Liver (tissue), 9 donors: ENCODE data around the gene LRRC23. TPM values are rescaled to one million over a fixed set of nuclear protein-coding genes. Genes with fewer than 3 reads are reported as not detected.

Source experiments
- DNase-seq: peaks from one replicate; pipeline ENCODE4 v3.0.0-alpha.2; 2017; ENCODE audit warnings: low spot score
- H3K27ac ChIP-seq, 2 donors: one replicate each; pipeline ENCODE4 v1.7.0; 2013; ENCODE audit warnings: inconsistent platforms in 2 of 2, low read length in 2 of 2, control low read depth in 1 of 2, low read depth in 1 of 2, mild to moderate bottlenecking in 1 of 2
- H3K27me3 ChIP-seq, 4 donors: one replicate each; pipeline versions ENCODE4 v1.6.1 to v1.7.0; 2013; ENCODE audit warnings: low read length in 3 of 4, inconsistent platforms in 1 of 4, mild to moderate bottlenecking in 1 of 4, moderate library complexity in 1 of 4; ENCODE audit not compliant: control insufficient read depth in 4 of 4, insufficient read depth in 4 of 4
- H3K36me3 ChIP-seq, 4 donors: one replicate each; pipeline versions ENCODE4 v1.6.1 to v1.7.0; 2013; ENCODE audit warnings: low read length in 3 of 4, mild to moderate bottlenecking in 3 of 4, low read depth in 1 of 4, moderate library complexity in 1 of 4; ENCODE audit not compliant: control insufficient read depth in 4 of 4, insufficient read depth in 3 of 4
- H3K4me1 ChIP-seq, 4 donors: one replicate each; pipeline versions ENCODE4 v1.6.1 to v1.7.0; 2013; ENCODE audit warnings: low read length in 3 of 4, mild to moderate bottlenecking in 3 of 4, moderate library complexity in 1 of 4; ENCODE audit not compliant: control insufficient read depth in 4 of 4, insufficient read depth in 4 of 4
- H3K4me3 ChIP-seq, 3 donors: one replicate each; pipeline versions ENCODE4 v1.6.1 to v1.7.0; 2013; ENCODE audit warnings: low read length in 3 of 3, control low read depth in 1 of 3, low read depth in 1 of 3, mild to moderate bottlenecking in 1 of 3
- H3K9ac ChIP-seq, 2 donors: one replicate each; pipeline ENCODE4 v1.7.0; 2013; ENCODE audit warnings: low read length in 2 of 2, mild to moderate bottlenecking in 2 of 2, moderate library complexity in 2 of 2, control low read depth in 1 of 2, low read depth in 1 of 2
- H3K9me3 ChIP-seq, 4 donors: one replicate each; pipeline versions ENCODE4 v1.6.1 to v1.7.0; 2013; ENCODE audit warnings: low read length in 3 of 4; ENCODE audit not compliant: control insufficient read depth in 4 of 4
- ATF3 ChIP-seq: IDR thresholded peaks from 2 replicates; pipeline ENCODE4 v1.6.1; 2016; ENCODE audit warnings: antibody characterized with exemption
- CTCF ChIP-seq: fragments of 150-350 bp; IDR thresholded peaks from 2 replicates; pipeline ENCODE4 v1.5.1; 2017; ENCODE audit warnings: improper control_type of control experiment, low read depth, low read length; ENCODE audit not compliant: missing input control
- EGR1 ChIP-seq, 2 donors: IDR thresholded peaks; 2 replicates each; pipeline ENCODE4 v1.6.1; 2016 to 2018; ENCODE audit warnings: antibody characterized with exemption in 2 of 2, low read depth in 2 of 2
- FOXA1 ChIP-seq: IDR thresholded peaks from 2 replicates; pipeline ENCODE4 v1.6.1; 2016; ENCODE audit warnings: antibody characterized with exemption
- FOXA2 ChIP-seq: IDR thresholded peaks from 2 replicates; pipeline ENCODE4 v1.6.1; 2016; ENCODE audit warnings: antibody characterized with exemption
- GABPA ChIP-seq, 2 donors: IDR thresholded peaks in 1 of 2; conservative IDR thresholded peaks in 1 of 2; 2 replicates each; pipeline ENCODE4 v1.6.1; 2016; ENCODE audit warnings: antibody characterized with exemption in 2 of 2, mild to moderate bottlenecking in 1 of 2, moderate library complexity in 1 of 2
- HNF4A ChIP-seq, 2 donors: conservative IDR thresholded peaks; 2 replicates each; pipeline ENCODE4 v1.6.1; 2016; ENCODE audit warnings: antibody characterized with exemption in 2 of 2, mild to moderate bottlenecking in 2 of 2
- HNF4G ChIP-seq: IDR thresholded peaks from 2 replicates; pipeline ENCODE4 v1.6.1; 2016; ENCODE audit warnings: antibody characterized with exemption
- JUND ChIP-seq, 2 donors: IDR thresholded peaks; 2 replicates each; pipeline ENCODE4 v1.6.1; 2016; ENCODE audit warnings: antibody characterized with exemption in 2 of 2
- MAX ChIP-seq: IDR thresholded peaks from 2 replicates; pipeline ENCODE4 v1.6.1; 2016; ENCODE audit warnings: antibody characterized with exemption
- NR2F2 ChIP-seq: IDR thresholded peaks from 2 replicates; pipeline ENCODE4 v1.6.1; 2016; ENCODE audit warnings: antibody characterized with exemption
- RAD21 ChIP-seq, 2 donors: IDR thresholded peaks; 2 replicates each; pipeline ENCODE4 v1.6.1; 2016; ENCODE audit warnings: antibody characterized with exemption in 2 of 2, mild to moderate bottlenecking in 2 of 2
- REST ChIP-seq: IDR thresholded peaks from 2 replicates; pipeline ENCODE4 v1.6.1; 2016; ENCODE audit warnings: antibody characterized with exemption, mild to moderate bottlenecking
- RXRA ChIP-seq, 2 donors: IDR thresholded peaks; 2 replicates each; pipeline ENCODE4 v1.6.1; 2017 to 2018; ENCODE audit warnings: antibody characterized with exemption in 2 of 2, mild to moderate bottlenecking in 1 of 2
- SP1 ChIP-seq: IDR thresholded peaks from 2 replicates; pipeline ENCODE4 v1.6.1; 2018; ENCODE audit warnings: antibody characterized with exemption, mild to moderate bottlenecking
- TAF1 ChIP-seq: conservative IDR thresholded peaks from 2 replicates; pipeline ENCODE4 v1.6.1; 2016; ENCODE audit warnings: antibody characterized with exemption, mild to moderate bottlenecking
- YY1 ChIP-seq: IDR thresholded peaks from 2 replicates; pipeline ENCODE4 v1.6.1; 2016; ENCODE audit warnings: antibody characterized with exemption, mild to moderate bottlenecking
- ZBTB33 ChIP-seq: IDR thresholded peaks from 2 replicates; pipeline ENCODE4 v1.6.1; 2016; ENCODE audit warnings: antibody characterized with exemption
- WGBS: extraction: QIAGEN DNeasy Blood & Tissue Kit; methylation state at CpG from one replicate; pipeline ENCODE4 v1.1.7; 2013; 5-methylcytosine and 5-hydroxymethylcytosine counted together
- polyA plus RNA-seq, 2 donors: library from polyadenylated mRNA; stranded (reverse) in 1 of 2; unstranded in 1 of 2; fragments of 200-250 nt in 1 of 2; fragments of >200 nt in 1 of 2; fragmentation: Nextera tagmentation in 1 of 2; extraction: Ambion mirVana in 1 of 2; gene quantifications; one replicate each; pipeline versions ENCODE4 v1.2.1 to v1.2.3, GENCODE V29; 2013 to 2015
- total RNA-seq, 2 donors: library from RNA; depleted of rRNA; stranded (reverse); fragments of >200 nt; gene quantifications; one replicate each; pipeline ENCODE4 v1.2.3, GENCODE V29; 2014
- donor health status: healthy.
- donor health status: healthy.
- donor health status: healthy.
- donor health status: healthy.
- donor health status: healthy.

The LRRC23 gene
- total and polyA plus RNA-seq, 4 donors: 0.92 to 3.6 (median 2.1) TPM

GRCh38 chr12:6923003-6923732 lies 18.5 kb downstream of the LRRC23 start:
- H3K9ac ChIP-seq: no peak overlapping the region
- TF ChIP-seq YY1 (no peak), REST (no peak), EGR1 (IDR thresholded peaks at IDR 0.05; ENCODE audit: low read depth in 2 of 2) (no peak), GABPA (IDR thresholded peaks at IDR 0.05 in 1 of 2, conservative IDR thresholded peaks at IDR 0.05 in 1 of 2) (no peak), HNF4A (conservative IDR thresholded peaks at IDR 0.05) (no peak), ZBTB33 (no peak), RXRA (IDR thresholded peaks at IDR 0.05) (no peak), ATF3 (no peak), FOXA2 (no peak), JUND (IDR thresholded peaks at IDR 0.05) (no peak), TAF1 (no peak), SP1 (no peak), CTCF (no peak), FOXA1 (no peak), HNF4G (no peak)
- peaks cover 9 to 39% (median 34%) of the 10 kb centered on the region in 4 donors for H3K4me1 ChIP-seq
- WGBS: 80% methylated on average over 10 of the region's 10 CpGs
- no peak overlapping the region for H3K27ac ChIP-seq
- no peak overlapping the region for H3K4me3 ChIP-seq
- no peak for DNase-seq
- no peaks in the 10 kb centered on the region for H3K27me3 ChIP-seq
- H3K9me3 ChIP-seq: no peaks in the 10 kb centered on the region
- H3K36me3 ChIP-seq: no peaks in the 10 kb centered on the region

GRCh38 chr12:6923851-6924250 lies 19.2 kb downstream of the LRRC23 start:
- no peak for TF ChIP-seq TAF1
- TF ChIP-seq RAD21 (IDR thresholded peaks at IDR 0.05): no peak
- no peak for TF ChIP-seq GABPA (IDR thresholded peaks at IDR 0.05 in 1 of 2, conservative IDR thresholded peaks at IDR 0.05 in 1 of 2)
- TF ChIP-seq NR2F2: no peak
- no peak for TF ChIP-seq REST
- no peak for TF ChIP-seq CTCF
- TF ChIP-seq RXRA (IDR thresholded peaks at IDR 0.05): no peak
- TF ChIP-seq MAX: no peak
- TF ChIP-seq SP1: no peak
- whole genome bisulfite sequencing: 42% methylated on average over 6 of the region's 6 CpGs
- no peak overlapping the region for H3K4me3 ChIP-seq
- H3K9me3 ChIP-seq: no peaks in the 10 kb centered on the region
- peaks cover 9 to 42% (median 36%) of the 10 kb centered on the region in 4 donors for H3K4me1 ChIP-seq
- no peaks in the 10 kb centered on the region for H3K36me3 ChIP-seq
- DNase-seq: no peak
- H3K27me3 ChIP-seq: no peaks in the 10 kb centered on the region
- H3K9ac ChIP-seq: peak overlapping the region in 1 of 2 donors; percentile 62
- H3K27ac ChIP-seq: no peak overlapping the region
